ENCODE results near the gene DNAJB6. TPM values are rescaled to one million over a fixed set of nuclear protein-coding genes. Genes with fewer than 3 reads are reported as not detected.

DNAJB6 gene
- total and polyA plus RNA-seq, 5 donors from 2014 or later, result 115 to 250 (median 121) TPM

GRCh38 chr7:157431173-157431950 lies 94.6 kb downstream of the DNAJB6 start:
- peaks cover 0 to 14% (median 8%) of the 10 kb centered on the region in 4 donors for H3K4me1 Mint-ChIP-seq
- Histone ChIP-seq H3K36me3 (ENCODE audit: control insufficient read depth, insufficient read depth, low read length) (no peaks in the 10 kb centered on the region), H3K9me3 (ENCODE audit: control insufficient read depth in 2 of 2, low read length in 2 of 2) (no peaks in the 10 kb centered on the region), H3K27me3 (ENCODE audit: control insufficient read depth, insufficient read depth, low read length) (no peaks in the 10 kb centered on the region), H3K4me1 (ENCODE audit: control insufficient read depth, insufficient read depth, low read length, poor library complexity, severe bottlenecking) (peaks cover 8% of the 10 kb centered on the region), H3K27ac (ENCODE audit: insufficient read depth, low read length, poor library complexity, severe bottlenecking) (no peak overlapping the region), H3K4me3 (ENCODE audit: low read depth, low read length) (no peak overlapping the region)
- ATAC-seq (ENCODE audit: low read depth in 2 of 2) (no peak), DNase-seq (no peak)
- peaks cover 0 to 2% (median 0%) of the 10 kb centered on the region in 7 donors for H3K9me3 Mint-ChIP-seq
- no peaks in the 10 kb centered on the region for H3K27me3 Mint-ChIP-seq
- no peak overlapping the region for H3K27ac Mint-ChIP-seq
- H3K4me3 Mint-ChIP-seq, result no peak overlapping the region
- H3K36me3 Mint-ChIP-seq, result no peaks in the 10 kb centered on the region

GRCh38 chr7:157431951-157432540 lies 95.2 kb downstream of the DNAJB6 start:
- H3K4me1 Mint-ChIP-seq, result peaks cover 0 to 14% (median 8%) of the 10 kb centered on the region in 4 donors
- Histone ChIP-seq H3K9me3 (ENCODE audit: control insufficient read depth in 2 of 2, low read length in 2 of 2) (no peaks in the 10 kb centered on the region), H3K27me3 (ENCODE audit: control insufficient read depth, insufficient read depth, low read length) (no peaks in the 10 kb centered on the region), H3K4me3 (ENCODE audit: low read depth, low read length) (no peak overlapping the region), H3K36me3 (ENCODE audit: control insufficient read depth, insufficient read depth, low read length) (no peaks in the 10 kb centered on the region), H3K4me1 (ENCODE audit: control insufficient read depth, insufficient read depth, low read length, poor library complexity, severe bottlenecking) (peaks cover 8% of the 10 kb centered on the region), H3K27ac (ENCODE audit: insufficient read depth, low read length, poor library complexity, severe bottlenecking) (no peak overlapping the region)
- H3K27me3 Mint-ChIP-seq, result no peaks in the 10 kb centered on the region
- H3K27ac Mint-ChIP-seq, result peak overlapping the region in 1 of 3 donors; percentile 65
- no peaks in the 10 kb centered on the region for H3K36me3 Mint-ChIP-seq
- ATAC-seq (ENCODE audit: low read depth in 2 of 2), result no peak
- peak overlapping the region in 2 of 4 donors; percentile 35 to 46 for H3K4me3 Mint-ChIP-seq
- no peak for DNase-seq
- H3K9me3 Mint-ChIP-seq, result peaks cover 0 to 2% (median 0%) of the 10 kb centered on the region in 7 donors

DNA sequence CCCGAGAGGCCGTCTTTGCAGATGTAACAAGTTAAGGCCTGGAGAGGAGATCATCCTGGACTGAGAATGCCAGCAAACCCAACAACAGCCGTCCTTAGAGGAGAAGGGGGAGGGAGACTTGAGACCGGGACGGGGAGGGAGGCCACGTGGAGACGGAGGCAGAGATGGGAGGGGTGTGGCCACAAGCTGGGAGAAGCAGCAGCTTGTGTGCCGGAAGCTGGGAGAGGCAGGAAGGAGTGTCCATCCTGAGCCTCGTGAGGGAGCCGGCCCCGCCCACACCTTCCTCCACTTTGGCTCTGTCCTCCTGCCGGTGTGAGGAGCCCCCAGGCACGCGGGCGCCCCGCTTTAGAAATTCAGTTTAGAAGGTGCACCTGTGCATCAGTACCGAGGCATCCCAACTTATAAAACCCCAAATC lies 95.7 kb downstream of the DNAJB6 start:
- Histone ChIP-seq H3K4me1 (ENCODE audit: control insufficient read depth, insufficient read depth, low read length, poor library complexity, severe bottlenecking) (peaks cover 8% of the 10 kb centered on the region), H3K36me3 (ENCODE audit: control insufficient read depth, insufficient read depth, low read length) (no peaks in the 10 kb centered on the region), H3K27me3 (ENCODE audit: control insufficient read depth, insufficient read depth, low read length) (no peaks in the 10 kb centered on the region), H3K27ac (ENCODE audit: insufficient read depth, low read length, poor library complexity, severe bottlenecking) (no peak overlapping the region), H3K4me3 (ENCODE audit: low read depth, low read length) (peak overlapping the region; percentile 62), H3K9me3 (ENCODE audit: control insufficient read depth in 2 of 2, low read length in 2 of 2) (no peaks in the 10 kb centered on the region)
- Mint-ChIP-seq H3K27ac (peak overlapping the region in 1 of 3 donors; percentile 65), H3K4me1 (peaks cover 0 to 14% (median 8%) of the 10 kb centered on the region in 4 donors), H3K9me3 (peaks cover 0 to 2% (median 0%) of the 10 kb centered on the region in 7 donors), H3K4me3 (peak overlapping the region in 3 of 4 donors; percentile 21 to 75 (median 55)), H3K27me3 (no peaks in the 10 kb centered on the region), H3K36me3 (no peaks in the 10 kb centered on the region)
- peak in 1 of 2 donors; percentile 25 for ATAC-seq (ENCODE audit: low read depth in 2 of 2)
- DNase-seq, result peak in 1 of 3 donors; percentile 30

DNA sequence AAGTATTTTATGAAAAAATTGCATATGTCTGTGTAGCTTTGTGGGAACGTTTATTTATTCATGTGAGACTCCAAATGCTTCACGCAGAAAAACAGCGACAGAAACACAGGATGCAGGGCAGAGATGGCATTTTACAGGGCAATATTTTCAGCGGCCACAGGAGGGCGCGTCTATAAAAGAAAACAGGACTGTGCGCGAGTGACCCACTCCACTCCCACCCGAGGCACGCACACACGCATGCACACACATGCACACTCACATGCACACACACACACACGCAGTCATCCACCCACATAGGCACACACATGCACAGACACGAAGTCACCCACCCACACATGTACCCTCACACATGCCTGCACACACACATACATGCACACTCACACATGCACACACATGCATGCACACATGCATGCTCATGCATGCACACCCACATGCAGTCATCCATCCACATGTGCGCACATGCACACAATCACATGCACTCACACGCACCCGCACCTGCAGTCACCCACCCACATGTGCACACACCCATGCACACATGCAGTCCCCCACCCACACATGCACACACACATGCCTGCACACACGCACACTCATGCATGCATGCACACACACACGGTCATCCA lies 96.3 kb downstream of the DNAJB6 start:
- H3K9me3 ChIP-seq (ENCODE audit: control insufficient read depth in 2 of 2, low read length in 2 of 2), result no peaks in the 10 kb centered on the region
- DNase-seq, result peak; percentile 33 to 61 (median 57)
- no peaks in the 10 kb centered on the region for H3K36me3 ChIP-seq (ENCODE audit: control insufficient read depth, insufficient read depth, low read length)
- no peaks in the 10 kb centered on the region for H3K27me3 ChIP-seq (ENCODE audit: control insufficient read depth, insufficient read depth, low read length)
- Mint-ChIP-seq H3K27ac (peak overlapping the region in 1 of 3 donors; percentile 87), H3K4me1 (peaks cover 0 to 14% (median 8%) of the 10 kb centered on the region in 4 donors), H3K36me3 (no peaks in the 10 kb centered on the region), H3K27me3 (no peaks in the 10 kb centered on the region), H3K9me3 (peaks cover 0 to 2% (median 0%) of the 10 kb centered on the region in 7 donors), H3K4me3 (peak overlapping the region in 3 of 4 donors; percentile 21 to 75 (median 55))
- H3K4me3 ChIP-seq (ENCODE audit: low read depth, low read length), result peak overlapping the region; percentile 62
- H3K27ac ChIP-seq (ENCODE audit: insufficient read depth, low read length, poor library complexity, severe bottlenecking), result no peak overlapping the region
- peaks cover 8% of the 10 kb centered on the region for H3K4me1 ChIP-seq (ENCODE audit: control insufficient read depth, insufficient read depth, low read length, poor library complexity, severe bottlenecking)
- peak; percentile 54 to 59 for ATAC-seq (ENCODE audit: low read depth in 2 of 2)

GRCh38 chr7:157433628-157434027 lies 96.8 kb downstream of the DNAJB6 start:
- H3K27ac ChIP-seq (ENCODE audit: insufficient read depth, low read length, poor library complexity, severe bottlenecking), result no peak overlapping the region
- no peak for ATAC-seq (ENCODE audit: low read depth in 2 of 2)
- H3K4me1 ChIP-seq (ENCODE audit: control insufficient read depth, insufficient read depth, low read length, poor library complexity, severe bottlenecking), result peaks cover 8% of the 10 kb centered on the region
- no peak overlapping the region for H3K4me3 ChIP-seq (ENCODE audit: low read depth, low read length)
- H3K36me3 ChIP-seq (ENCODE audit: control insufficient read depth, insufficient read depth, low read length), result no peaks in the 10 kb centered on the region
- H3K4me1 Mint-ChIP-seq, result peaks cover 0 to 14% (median 8%) of the 10 kb centered on the region in 4 donors
- no peak for DNase-seq
- no peaks in the 10 kb centered on the region for H3K36me3 Mint-ChIP-seq
- no peaks in the 10 kb centered on the region for H3K27me3 ChIP-seq (ENCODE audit: control insufficient read depth, insufficient read depth, low read length)
- peak overlapping the region in 2 of 3 donors; percentile 54 to 87 for H3K27ac Mint-ChIP-seq
- peaks cover 0 to 2% (median 0%) of the 10 kb centered on the region in 7 donors for H3K9me3 Mint-ChIP-seq
- no peaks in the 10 kb centered on the region for H3K27me3 Mint-ChIP-seq
- no peaks in the 10 kb centered on the region for H3K9me3 ChIP-seq (ENCODE audit: control insufficient read depth in 2 of 2, low read length in 2 of 2)
- H3K4me3 Mint-ChIP-seq, result peak overlapping the region in 1 of 4 donors; percentile 0

DNA sequence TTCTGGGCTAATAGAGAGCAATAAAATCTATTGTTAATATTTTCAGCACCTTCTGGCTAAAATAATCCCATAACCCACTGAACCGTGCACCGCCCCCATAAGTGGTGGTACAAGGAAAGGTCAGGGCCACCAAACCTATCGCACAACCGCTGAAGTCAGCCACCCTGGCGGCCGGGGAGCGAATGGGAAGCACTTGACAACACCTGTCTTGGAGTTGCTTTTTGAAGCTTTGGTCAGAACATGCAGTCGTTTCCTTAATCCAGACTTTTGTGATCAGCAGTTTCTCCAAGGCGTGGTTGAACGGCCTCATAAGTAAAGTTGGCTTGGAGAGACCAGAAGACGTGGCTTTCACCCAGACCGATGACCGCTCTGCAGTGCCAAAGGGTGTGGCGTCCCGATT lies 97.4 kb downstream of the DNAJB6 start:
- peaks cover 0 to 14% (median 8%) of the 10 kb centered on the region in 4 donors for H3K4me1 Mint-ChIP-seq
- ATAC-seq (ENCODE audit: low read depth in 2 of 2), result no peak

GRCh38 chr7:157434701-157435100 lies 97.9 kb downstream of the DNAJB6 start:
- Mint-ChIP-seq H3K27ac (no peak overlapping the region), H3K27me3 (no peaks in the 10 kb centered on the region), H3K36me3 (no peaks in the 10 kb centered on the region), H3K4me3 (no peak overlapping the region), H3K4me1 (peaks cover 0 to 14% (median 8%) of the 10 kb centered on the region in 4 donors), H3K9me3 (peaks cover 0 to 2% (median 0%) of the 10 kb centered on the region in 7 donors)
- Histone ChIP-seq H3K4me1 (ENCODE audit: control insufficient read depth, insufficient read depth, low read length, poor library complexity, severe bottlenecking) (peaks cover 8% of the 10 kb centered on the region), H3K4me3 (ENCODE audit: low read depth, low read length) (no peak overlapping the region), H3K9me3 (ENCODE audit: control insufficient read depth in 2 of 2, low read length in 2 of 2) (no peaks in the 10 kb centered on the region), H3K36me3 (ENCODE audit: control insufficient read depth, insufficient read depth, low read length) (no peaks in the 10 kb centered on the region), H3K27ac (ENCODE audit: insufficient read depth, low read length, poor library complexity, severe bottlenecking) (no peak overlapping the region), H3K27me3 (ENCODE audit: control insufficient read depth, insufficient read depth, low read length) (no peaks in the 10 kb centered on the region)
- DNase-seq, result no peak
- ATAC-seq (ENCODE audit: low read depth in 2 of 2), result no peak

More for the DNA sequence above, 97.4 kb downstream of the DNAJB6 start:
- Histone ChIP-seq H3K27ac (ENCODE audit: insufficient read depth, low read length, poor library complexity, severe bottlenecking) (no peak overlapping the region), H3K36me3 (ENCODE audit: control insufficient read depth, insufficient read depth, low read length) (no peaks in the 10 kb centered on the region), H3K9me3 (ENCODE audit: control insufficient read depth in 2 of 2, low read length in 2 of 2) (no peaks in the 10 kb centered on the region), H3K4me1 (ENCODE audit: control insufficient read depth, insufficient read depth, low read length, poor library complexity, severe bottlenecking) (peaks cover 8% of the 10 kb centered on the region), H3K27me3 (ENCODE audit: control insufficient read depth, insufficient read depth, low read length) (no peaks in the 10 kb centered on the region), H3K4me3 (ENCODE audit: low read depth, low read length) (no peak overlapping the region)
- Mint-ChIP-seq H3K36me3 (no peaks in the 10 kb centered on the region), H3K27me3 (no peaks in the 10 kb centered on the region), H3K4me3 (no peak overlapping the region), H3K27ac (no peak overlapping the region), H3K9me3 (peaks cover 0 to 2% (median 0%) of the 10 kb centered on the region in 7 donors)
- no peak for DNase-seq
